Suprapubic skin (tissue), 4 donors: Measurements from ENCODE around the gene SPATS2.

Experiments used
- CTCF ChIP-seq, 2 donors: fragments of 200-600 bp in 1 of 2; fragments of 450-650 bp in 1 of 2; sonication (generic) in 1 of 2; IDR thresholded peaks; one replicate each; pipeline ENCODE4 v1.5.1; 2016 to 2019; ENCODE audit warnings: antibody characterized with exemption in 2 of 2, mild to moderate bottlenecking in 1 of 2, moderate library complexity in 1 of 2
- EP300 ChIP-seq: sonication (generic); formaldehyde crosslinking; IDR thresholded peaks from one replicate; pipeline ENCODE4 v1.6.1; 2017; ENCODE audit warnings: antibody characterized with exemption
- POLR2A ChIP-seq, 2 donors: fragments of 450-650 bp; IDR thresholded peaks; one replicate each; pipeline ENCODE4 v1.6.1; 2017; ENCODE audit warnings: antibody characterized with exemption in 2 of 2, mild to moderate bottlenecking in 2 of 2, moderate library complexity in 2 of 2
- POLR2AphosphoS5 ChIP-seq, 3 donors: sonication (generic); formaldehyde crosslinking; IDR thresholded peaks; one replicate each; pipeline ENCODE4 v1.6.1; 2017; ENCODE audit warnings: antibody characterized with exemption in 3 of 3

GRCh38 chr12:49493900-49494299, 126.6 kb downstream of the SPATS2 start:
- TF ChIP-seq CTCF (IDR thresholded peaks at IDR 0.05) (no peak), POLR2A (IDR thresholded peaks at IDR 0.05) (no peak), POLR2AphosphoS5 (IDR thresholded peaks at IDR 0.05) (no peak), EP300 (no peak)
